Gastroesophageal sphincter (tissue), 3 donors: ENCODE data around the gene SULT1A3.
"Not testable (repeated sequence)": the region's sequence is repeated elsewhere in the genome, so short reads cannot be mapped to it uniquely, and the experiment has no call there.

ENCODE experiments used
- CTCF ChIP-seq, 4 experiments: fragments of 200-600 bp in 2 of 4; fragments of 450-650 bp in 2 of 4; sonication (generic) in 1 of 4; IDR thresholded peaks; one replicate each; pipeline ENCODE4 v1.5.1; 2017 to 2019; ENCODE audit warnings: antibody characterized with exemption in 4 of 4, mild to moderate bottlenecking in 2 of 4, moderate library complexity in 2 of 4
- EP300 ChIP-seq: sonication (generic); formaldehyde crosslinking; IDR thresholded peaks from one replicate; pipeline ENCODE4 v1.6.1; 2017; ENCODE audit warnings: antibody characterized with exemption, mild to moderate bottlenecking

GRCh38 chr16:30194172-30194925 is 4.7 kb upstream of the SULT1A3 start:
- not testable (repeated sequence) for TF ChIP-seq CTCF (IDR thresholded peaks at IDR 0.05); EP300
